Cortex of kidney (tissue), 1 donor: Measurements from ENCODE around the gene PCDH12.

ENCODE experiments used
- DNase-seq: peaks from one replicate; lab custom pipeline; 2025; lab: John Stamatoyannopoulos, UW

Gene PCDH12

DNA sequence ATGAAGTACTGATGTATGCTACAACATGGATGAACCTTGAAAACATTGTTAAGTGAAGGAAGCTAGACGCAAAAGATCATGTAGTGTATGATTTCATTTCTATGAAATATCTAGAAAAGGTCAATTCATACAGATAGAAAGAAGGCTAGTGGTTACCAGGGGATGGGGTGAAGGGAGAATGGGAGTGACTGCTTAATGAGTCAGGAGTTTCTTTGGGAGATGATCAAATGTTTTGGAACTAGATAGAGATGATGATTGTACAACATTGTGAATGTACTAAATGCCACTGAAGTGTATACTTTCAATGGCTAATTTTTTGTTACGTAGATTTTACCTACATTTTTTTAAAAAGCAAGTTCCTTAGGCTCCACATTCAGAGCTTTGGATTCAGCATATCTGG lies 49.2 kb downstream of the PCDH12 start:
- no peak for DNase-seq

DNA sequence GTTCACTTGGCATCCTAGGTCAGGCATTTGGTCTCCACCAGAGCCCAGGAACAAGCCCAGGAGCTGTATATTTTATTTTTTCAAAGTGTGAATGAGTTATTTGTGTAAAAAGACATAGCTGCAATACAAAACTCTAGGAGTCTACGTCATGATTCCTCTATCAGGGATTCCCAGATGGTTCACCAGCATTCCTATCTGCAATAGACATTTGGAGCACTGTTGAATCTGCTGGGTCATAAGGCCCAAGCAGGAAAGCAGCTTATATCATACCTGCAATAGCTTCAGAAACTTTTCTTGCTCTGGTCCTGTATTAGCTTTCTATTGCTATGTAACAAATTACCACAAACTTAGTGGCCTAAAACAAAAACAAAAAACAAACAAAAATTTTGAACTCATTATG lies 51.0 kb downstream of the PCDH12 start:
- DNase-seq: no peak

DNA sequence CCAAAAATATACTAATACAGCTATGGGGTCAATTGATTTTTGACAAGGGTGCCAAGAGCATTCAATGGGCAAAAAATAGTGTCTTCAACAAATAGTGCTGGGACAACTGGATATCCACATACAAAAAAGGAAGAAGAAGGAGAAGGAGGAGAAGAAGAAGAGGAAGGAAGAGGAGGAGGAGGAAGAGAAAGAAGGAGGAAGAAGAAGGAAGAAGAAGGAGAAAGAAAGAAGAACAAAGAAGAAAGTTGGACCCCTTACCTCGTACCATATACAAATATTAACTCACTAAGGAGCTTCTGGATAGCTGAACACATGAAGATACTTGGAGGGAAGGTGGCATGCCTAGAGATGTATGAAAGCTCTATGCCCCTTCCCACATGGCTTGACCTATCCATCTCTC lies 51.5 kb downstream of the PCDH12 start:
- DNase-seq: no peak

DNA sequence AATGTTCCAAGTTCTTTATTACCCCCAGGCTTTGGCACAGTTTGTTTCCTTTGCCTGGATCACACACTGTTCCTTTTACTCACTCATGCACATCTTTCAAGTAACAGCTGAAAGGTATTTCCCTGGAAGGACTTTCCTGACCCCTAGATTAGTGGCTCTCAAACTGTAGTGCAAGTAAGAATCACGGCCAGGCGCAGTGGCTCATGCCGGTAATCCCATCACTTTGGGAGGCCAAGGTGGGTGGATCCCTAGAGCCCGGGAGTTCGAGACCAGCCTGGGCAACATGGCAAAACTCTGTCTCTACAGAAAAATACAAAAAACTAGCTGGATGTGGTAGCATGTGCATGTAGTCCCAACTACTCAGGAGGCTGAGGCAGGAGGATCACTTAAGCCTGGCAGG lies 53.5 kb downstream of the PCDH12 start:
- no peak for DNase-seq

DNA sequence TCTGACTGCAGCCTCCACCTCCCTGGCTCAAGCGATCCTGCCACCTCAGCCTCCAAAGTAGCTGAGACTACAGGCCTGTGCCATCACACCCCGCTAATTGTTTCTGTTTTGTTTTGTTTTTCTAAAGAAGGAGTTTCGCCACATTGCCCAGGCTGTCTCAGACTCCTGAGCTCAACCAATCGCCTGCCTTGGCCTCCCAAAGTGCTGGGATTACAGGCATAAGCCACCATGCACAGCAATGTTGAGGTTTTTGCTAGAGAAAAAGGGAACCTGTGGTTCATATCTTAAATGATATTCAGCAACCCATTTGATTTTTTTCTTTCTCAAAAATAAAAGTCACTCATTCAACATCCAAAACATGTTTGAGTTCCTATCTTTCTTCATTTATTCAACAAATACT lies 54.7 kb downstream of the PCDH12 start:
- no peak for DNase-seq

DNA sequence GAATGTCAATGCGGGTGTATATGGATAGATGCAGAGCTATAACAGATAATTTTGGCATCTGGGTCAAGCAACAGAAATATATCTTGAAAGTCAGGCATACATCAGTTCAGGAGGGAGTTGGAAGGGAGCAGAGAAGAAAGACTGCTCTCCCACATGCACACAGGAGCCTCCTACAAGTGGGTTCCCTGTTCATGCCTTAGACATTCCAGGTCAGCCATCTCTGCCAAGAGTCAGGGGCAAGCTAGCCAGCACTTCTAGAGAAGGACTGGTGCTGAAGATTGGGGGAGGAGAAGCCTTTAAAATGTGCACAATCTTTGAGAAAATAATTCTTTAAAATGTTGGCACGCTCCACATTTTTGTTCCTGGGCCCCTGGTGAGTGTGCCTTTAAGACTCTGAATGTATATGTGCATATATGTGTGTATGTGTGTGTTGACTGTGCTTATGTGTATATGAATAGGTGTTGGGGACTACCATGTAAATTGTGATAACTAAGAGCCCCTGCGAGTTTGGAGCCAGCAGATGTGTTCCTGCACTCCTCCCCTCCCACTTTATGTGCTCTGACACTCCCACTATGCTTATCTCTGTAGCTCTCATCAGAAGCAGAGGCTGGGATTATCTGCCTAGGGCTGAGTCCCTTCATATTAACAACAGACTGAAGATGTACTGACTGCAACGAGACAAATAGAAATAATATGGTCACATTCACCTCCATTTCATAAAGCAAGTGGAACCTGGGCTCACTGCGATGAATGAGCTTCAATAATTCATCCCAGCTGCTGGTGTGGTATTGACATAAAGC lies 55.8 kb downstream of the PCDH12 start:
- DNase-seq: no peak

DNA sequence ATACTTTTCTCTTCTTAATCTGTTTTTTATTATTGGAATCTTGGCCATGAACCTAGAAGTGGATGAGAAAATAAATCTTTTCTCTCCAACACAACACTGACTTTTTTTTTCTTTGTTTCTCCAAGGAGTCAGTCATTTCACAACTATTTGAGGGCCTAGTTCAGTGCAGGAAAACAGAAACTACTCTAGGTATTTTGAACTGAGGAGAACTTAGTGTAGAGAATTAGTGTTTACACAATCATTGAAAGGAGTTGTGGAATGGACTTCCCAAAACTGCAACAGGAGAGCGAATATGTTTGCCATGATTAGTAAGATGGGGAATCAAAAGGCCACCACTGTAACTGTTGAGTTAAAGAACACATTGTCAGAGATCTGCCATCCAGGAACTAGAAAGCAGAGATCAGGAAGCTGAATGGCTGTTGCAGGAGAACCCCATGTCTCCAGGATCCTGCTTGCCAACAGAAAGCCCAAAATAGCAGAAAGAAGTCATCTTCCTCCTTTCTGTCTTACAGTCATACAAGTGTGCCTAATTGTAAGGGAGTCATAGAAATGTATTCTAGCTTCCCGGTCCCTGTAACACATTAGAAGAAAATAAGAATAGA lies 59.5 kb downstream of the PCDH12 start:
- DNase-seq: no peak

DNA sequence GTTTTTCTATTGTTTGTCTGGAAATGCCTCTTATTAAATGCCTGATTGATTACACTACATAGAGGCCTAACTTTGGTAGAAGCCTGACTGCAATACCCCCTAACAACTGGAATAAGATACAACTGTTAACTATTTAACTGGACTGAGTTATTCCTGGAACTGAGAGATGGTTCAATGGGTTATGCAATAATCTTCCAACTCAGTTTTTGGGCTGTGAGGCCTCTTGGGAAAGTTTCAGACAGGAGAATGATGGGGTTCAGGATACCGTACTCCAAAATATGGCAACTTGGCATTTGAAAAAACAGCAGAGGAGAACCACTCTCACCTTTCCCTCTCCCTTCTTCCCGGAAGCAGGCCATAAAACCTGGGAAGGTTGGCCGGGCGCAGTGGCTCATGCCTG lies 60.6 kb downstream of the PCDH12 start:
- no peak for DNase-seq
